HepG2 (cell line): ENCODE measurements around the gene ATG2A. TPM values are rescaled to one million over a fixed set of nuclear protein-coding genes. Genes with fewer than 3 reads are reported as not detected.

Experiments
- ATAD3A ChIP-seq: sonication (generic); formaldehyde crosslinking; IDR thresholded peaks from 2 replicates; pipeline ENCODE4 v1.4.0; 2020; ENCODE audit warnings: missing genetic modification reagents
- CBX2 ChIP-seq, 2 experiments: fragments of 200-600 bp in 1 of 2; sonication (generic); formaldehyde crosslinking in 1 of 2; IDR thresholded peaks; 2 replicates each; pipeline versions ENCODE4 v1.7.0 to v1.8.1; 2018 to 2022; ENCODE audit warnings: low read depth in 2 of 2, low read length in 1 of 2, mild to moderate bottlenecking in 1 of 2, missing genetic modification reagents in 1 of 2
- FOXA1 ChIP-seq, 2 experiments: fragments of 450-650 bp in 1 of 2; sonication (generic) in 1 of 2; formaldehyde crosslinking in 1 of 2; IDR thresholded peaks; 2 replicates each; pipeline versions ENCODE4 v1.4.0 to v1.6.1; 2016 to 2020; ENCODE audit warnings: missing genetic modification reagents in 1 of 2
- GATAD1 ChIP-seq: IDR thresholded peaks from 2 replicates; pipeline ENCODE4 v1.6.1; 2016; ENCODE audit warnings: missing genetic modification reagents, missing compliant biosample characterization
- KDM5A ChIP-seq: fragments of 200-600 bp; sonication (generic); IDR thresholded peaks from 2 replicates; pipeline ENCODE4 v1.7.0; 2018; ENCODE audit warnings: antibody characterized with exemption, mild to moderate bottlenecking, low read length, borderline replicate concordance
- MAZ ChIP-seq, 2 experiments: sonication (generic) in 1 of 2; formaldehyde crosslinking in 1 of 2; IDR thresholded peaks; 2 replicates each; pipeline versions ENCODE4 v1.5.0 to v1.6.1; 2012 to 2020; ENCODE audit warnings: low read depth in 2 of 2, mild to moderate bottlenecking in 2 of 2, borderline replicate concordance in 1 of 2, improper control_type of control experiment in 1 of 2, low read length in 1 of 2, missing genetic modification reagents in 1 of 2, moderate library complexity in 1 of 2
- MTF2 ChIP-seq: sonication (generic); formaldehyde crosslinking; IDR thresholded peaks from 2 replicates; pipeline ENCODE4 v1.5.0; 2020; ENCODE audit warnings: missing genetic modification reagents, borderline replicate concordance
- NCOA2 ChIP-seq: sonication (generic); formaldehyde crosslinking; IDR thresholded peaks from 2 replicates; pipeline ENCODE4 v1.8.0; 2022; ENCODE audit warnings: inconsistent platforms
- NRL ChIP-seq: sonication (generic); formaldehyde crosslinking; IDR thresholded peaks from 2 replicates; pipeline ENCODE4 v1.5.0; 2020; ENCODE audit warnings: missing genetic modification reagents, mild to moderate bottlenecking, moderate library complexity, borderline replicate concordance
- SMARCE1 ChIP-seq: fragments of 450-650 bp; IDR thresholded peaks from 2 replicates; pipeline ENCODE4 v1.6.1; 2017; ENCODE audit warnings: borderline replicate concordance
- STAG1 ChIP-seq: sonication (generic); formaldehyde crosslinking; IDR thresholded peaks from 2 replicates; pipeline ENCODE4 v1.4.0; 2020; ENCODE audit warnings: missing genetic modification reagents
- THYN1 ChIP-seq: sonication (generic); formaldehyde crosslinking; IDR thresholded peaks from 2 replicates; pipeline ENCODE4 v1.8.1; 2023; ENCODE audit warnings: low read depth, mild to moderate bottlenecking, moderate library complexity, missing genetic modification reagents, borderline replicate concordance
- ZFAT ChIP-seq: sonication (generic); formaldehyde crosslinking; conservative IDR thresholded peaks from 2 replicates; pipeline ENCODE4 v1.8.1; 2023; ENCODE audit warnings: missing genetic modification reagents, inconsistent platforms
- ZFYVE20 ChIP-seq: sonication (generic); formaldehyde crosslinking; IDR thresholded peaks from 2 replicates; pipeline ENCODE4 v1.8.0; 2023; ENCODE audit warnings: low read depth, mild to moderate bottlenecking, moderate library complexity, missing genetic modification reagents, borderline replicate concordance
- ZMYM4 ChIP-seq: sonication (generic); formaldehyde crosslinking; IDR thresholded peaks from 2 replicates; pipeline ENCODE4 v1.8.1; 2023; ENCODE audit warnings: mild to moderate bottlenecking, missing genetic modification reagents
- ZNF264 ChIP-seq: sonication (generic); formaldehyde crosslinking; IDR thresholded peaks from 2 replicates; pipeline ENCODE4 v1.4.0; 2020; ENCODE audit warnings: missing genetic modification reagents
- ZNF335 ChIP-seq: sonication (generic); formaldehyde crosslinking; IDR thresholded peaks from 2 replicates; pipeline ENCODE4 v1.4.0; 2020; ENCODE audit warnings: missing genetic modification reagents
- ZNF441 ChIP-seq: sonication (generic); formaldehyde crosslinking; IDR thresholded peaks from 2 replicates; pipeline ENCODE4 v1.7.0; 2021; ENCODE audit warnings: missing genetic modification reagents, borderline replicate concordance
- ZNF552 ChIP-seq: sonication (generic); formaldehyde crosslinking; IDR thresholded peaks from 2 replicates; pipeline ENCODE4 v1.9.0; 2022; ENCODE audit warnings: missing genetic modification reagents, mild to moderate bottlenecking, borderline replicate concordance
- ZNF607 ChIP-seq: sonication (generic); formaldehyde crosslinking; IDR thresholded peaks from 2 replicates; pipeline ENCODE4 v1.5.1; 2020; ENCODE audit warnings: missing genetic modification reagents, mild to moderate bottlenecking, borderline replicate concordance
- ZNF713 ChIP-seq: sonication (generic); formaldehyde crosslinking; IDR thresholded peaks from 2 replicates; pipeline ENCODE4 v1.4.0; 2020; ENCODE audit warnings: mild to moderate bottlenecking, missing genetic modification reagents
- ZNF816 ChIP-seq: sonication (generic); formaldehyde crosslinking; IDR thresholded peaks from 2 replicates; pipeline ENCODE4 v1.8.0; 2022; ENCODE audit warnings: missing genetic modification reagents, mild to moderate bottlenecking, borderline replicate concordance
- ZSCAN31 ChIP-seq: sonication (generic); formaldehyde crosslinking; IDR thresholded peaks from 2 replicates; pipeline ENCODE4 v1.5.0; 2020; ENCODE audit warnings: low read depth, mild to moderate bottlenecking, missing genetic modification reagents
- ZSCAN9 ChIP-seq: IDR thresholded peaks from 2 replicates; pipeline ENCODE4 v1.6.1; 2016; ENCODE audit warnings: borderline replicate concordance
- polyA plus RNA-seq, 8 experiments: library from polyadenylated mRNA; depleted of rRNA in 3 of 8; stranded (reverse) in 7 of 8; unstranded in 1 of 8; fragments of >200 nt; fragmentation: Illumina TruSeq in 4 of 8; extraction: Trizol in 4 of 8; gene quantifications; 2 replicates each; pipeline versions ENCODE4 v1.2.1 to v1.2.3, GENCODE V29; 2011 to 2016; ENCODE audit warnings: low read depth in 4 of 8, missing spikeins in 1 of 8, mixed read lengths in 1 of 8; ENCODE audit not compliant: insufficient read depth in 1 of 8
- total RNA-seq, 5 experiments: library from RNA; depleted of rRNA; stranded (reverse); fragments of >200 nt; fragmentation: Illumina TruSeq; extraction: Trizol; gene quantifications; 2 replicates each; pipeline ENCODE4 v1.2.3, GENCODE V29; 2016; ENCODE audit warnings: low read depth in 1 of 5
- TF ChIP-seq, protein P1 (sequence below): sonication (generic); formaldehyde crosslinking; IDR thresholded peaks from 2 replicates; pipeline ENCODE4 v1.8.1; 2023; ENCODE audit warnings: mild to moderate bottlenecking, moderate library complexity, missing genetic modification reagents
- TF ChIP-seq, protein P2 (sequence below), 2 experiments: IDR thresholded peaks; 2 replicates each; pipeline ENCODE4 v1.6.1; 2011 to 2012; ENCODE audit warnings: low read length in 2 of 2, borderline replicate concordance in 1 of 2, low read depth in 1 of 2, mild to moderate bottlenecking in 1 of 2, moderate library complexity in 1 of 2

ATG2A gene
- total and polyA plus RNA-seq, 2 of the 13 experiments (the other 11 are each of a cell fraction or from before 2014, with no cell fraction given): 6.7 to 8.0 TPM

DNA sequence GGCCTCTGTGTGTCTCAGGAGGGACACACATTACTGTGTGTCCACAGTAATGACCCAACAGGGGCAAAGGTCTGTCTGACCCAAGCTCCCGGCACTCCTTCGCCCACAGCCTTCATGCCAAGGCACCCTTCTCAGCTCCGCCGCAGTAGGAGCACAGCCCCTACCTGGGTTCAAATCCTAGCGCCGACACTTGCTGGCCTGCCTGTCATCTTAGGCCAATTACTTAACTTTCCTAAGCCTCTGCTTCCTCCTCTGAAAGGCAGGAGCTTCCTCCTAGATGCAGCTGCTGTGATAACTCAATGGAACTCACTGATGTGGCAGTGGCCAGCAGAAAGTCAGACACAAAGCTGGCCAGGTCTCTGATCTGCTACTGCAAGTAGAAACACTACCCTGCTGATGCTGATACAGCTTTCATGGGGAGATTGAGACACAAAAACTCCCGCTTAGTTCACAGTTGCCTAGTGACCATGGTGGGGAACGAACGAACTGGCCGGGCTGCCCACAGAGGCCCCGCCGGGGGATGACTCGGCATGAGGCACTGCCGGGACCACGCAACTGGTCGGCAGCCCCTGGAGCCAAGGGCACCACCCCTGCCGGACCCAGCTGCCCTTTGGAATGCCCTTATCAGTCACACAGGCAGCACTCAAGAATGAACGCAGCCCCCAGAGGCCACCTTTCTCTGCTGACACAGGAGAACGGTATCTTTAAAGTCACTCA is 46.7 kb downstream of the ATG2A start (continued):
- no peak for TF ChIP-seq KDM5A
- TF ChIP-seq ZNF713: no peak
- TF ChIP-seq SMARCE1: no peak
- no peak for TF ChIP-seq MAZ (IDR thresholded peaks at IDR 0.05; ENCODE audit: borderline replicate concordance, low read depth, low read length)
- TF ChIP-seq MAZ (CRISPR knock-in tag; IDR thresholded peaks at IDR 0.05; ENCODE audit: low read depth): no peak
- no peak for TF ChIP-seq FOXA1 (IDR thresholded peaks at IDR 0.05)
- no peak for TF ChIP-seq FOXA1 (CRISPR knock-in tag; IDR thresholded peaks at IDR 0.05)
- TF ChIP-seq, protein P1, sequence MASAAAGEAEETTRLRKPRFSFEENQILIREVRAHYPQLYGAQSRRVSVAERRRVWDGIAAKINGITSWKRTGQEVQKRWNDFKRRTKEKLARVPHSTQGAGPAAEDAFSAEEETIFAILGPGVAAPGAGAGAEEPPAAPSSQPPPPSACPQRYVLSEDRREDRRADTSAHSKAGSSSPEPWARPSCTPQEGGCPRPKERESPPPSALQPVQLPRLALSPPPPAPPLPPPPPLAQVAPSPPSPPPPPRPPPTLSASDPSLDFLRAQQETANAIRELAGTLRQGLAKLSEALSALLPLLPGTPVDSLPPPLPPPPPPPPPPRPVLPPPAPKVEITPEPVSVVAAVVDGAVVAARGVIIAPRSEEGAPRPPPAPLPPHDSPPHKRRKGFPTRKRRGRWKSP (CRISPR knock-in tag): no peak; the same call in 1 of the 2 replicates
- TF ChIP-seq NCOA2 (CRISPR knock-in tag): 0 out of 2 replicates have a peak, but pooled peaks have one; percentile 51
- TF ChIP-seq CBX2 (IDR thresholded peaks at IDR 0.05; ENCODE audit: low read depth, low read length): no peak
- no peak for TF ChIP-seq CBX2 (CRISPR knock-in tag; IDR thresholded peaks at IDR 0.05; ENCODE audit: low read depth)
- TF ChIP-seq ZNF552: no peak
- 0 out of 2 replicates have a peak, but pooled peaks have one; percentile 65 for TF ChIP-seq ZNF264 (CRISPR knock-in tag)
- no peak for TF ChIP-seq GATAD1 (CRISPR knock-in tag)
- TF ChIP-seq ZNF816 (CRISPR knock-in tag): no peak
- no peak for TF ChIP-seq MTF2
- no peak for TF ChIP-seq ZSCAN31 (CRISPR knock-in tag)
- TF ChIP-seq ZMYM4 (CRISPR knock-in tag): no peak
- TF ChIP-seq ZNF441 (CRISPR knock-in tag): no peak
- TF ChIP-seq STAG1 (CRISPR knock-in tag): no peak
- no peak for TF ChIP-seq ZNF607 (CRISPR knock-in tag)
- no peak for TF ChIP-seq ZFAT (CRISPR knock-in tag)
- no peak for TF ChIP-seq ZFYVE20 (CRISPR knock-in tag)
- no peak for TF ChIP-seq THYN1 (CRISPR knock-in tag)
- TF ChIP-seq, protein P2, sequence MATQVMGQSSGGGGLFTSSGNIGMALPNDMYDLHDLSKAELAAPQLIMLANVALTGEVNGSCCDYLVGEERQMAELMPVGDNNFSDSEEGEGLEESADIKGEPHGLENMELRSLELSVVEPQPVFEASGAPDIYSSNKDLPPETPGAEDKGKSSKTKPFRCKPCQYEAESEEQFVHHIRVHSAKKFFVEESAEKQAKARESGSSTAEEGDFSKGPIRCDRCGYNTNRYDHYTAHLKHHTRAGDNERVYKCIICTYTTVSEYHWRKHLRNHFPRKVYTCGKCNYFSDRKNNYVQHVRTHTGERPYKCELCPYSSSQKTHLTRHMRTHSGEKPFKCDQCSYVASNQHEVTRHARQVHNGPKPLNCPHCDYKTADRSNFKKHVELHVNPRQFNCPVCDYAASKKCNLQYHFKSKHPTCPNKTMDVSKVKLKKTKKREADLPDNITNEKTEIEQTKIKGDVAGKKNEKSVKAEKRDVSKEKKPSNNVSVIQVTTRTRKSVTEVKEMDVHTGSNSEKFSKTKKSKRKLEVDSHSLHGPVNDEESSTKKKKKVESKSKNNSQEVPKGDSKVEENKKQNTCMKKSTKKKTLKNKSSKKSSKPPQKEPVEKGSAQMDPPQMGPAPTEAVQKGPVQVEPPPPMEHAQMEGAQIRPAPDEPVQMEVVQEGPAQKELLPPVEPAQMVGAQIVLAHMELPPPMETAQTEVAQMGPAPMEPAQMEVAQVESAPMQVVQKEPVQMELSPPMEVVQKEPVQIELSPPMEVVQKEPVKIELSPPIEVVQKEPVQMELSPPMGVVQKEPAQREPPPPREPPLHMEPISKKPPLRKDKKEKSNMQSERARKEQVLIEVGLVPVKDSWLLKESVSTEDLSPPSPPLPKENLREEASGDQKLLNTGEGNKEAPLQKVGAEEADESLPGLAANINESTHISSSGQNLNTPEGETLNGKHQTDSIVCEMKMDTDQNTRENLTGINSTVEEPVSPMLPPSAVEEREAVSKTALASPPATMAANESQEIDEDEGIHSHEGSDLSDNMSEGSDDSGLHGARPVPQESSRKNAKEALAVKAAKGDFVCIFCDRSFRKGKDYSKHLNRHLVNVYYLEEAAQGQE (IDR thresholded peaks at IDR 0.05; ENCODE audit: borderline replicate concordance in 1 of 2, low read depth in 1 of 2, low read length in 2 of 2): no peak
- TF ChIP-seq NRL (CRISPR knock-in tag): no peak
- TF ChIP-seq ATAD3A: no peak
- TF ChIP-seq ZSCAN9 (CRISPR knock-in tag): no peak
- no peak for TF ChIP-seq ZNF335 (CRISPR knock-in tag)
